H9 (cell line): Measurements from ENCODE around the gene HIP1. TPM values are rescaled to one million over a fixed set of nuclear protein-coding genes. Genes with fewer than 3 reads are reported as not detected.

Experiments
- DNase-seq: peaks from one replicate; pipeline ENCODE4 v3.0.0-alpha.2; 2017
- H2AFZ ChIP-seq: one replicate; pipeline ENCODE4 v1.6.1; 2013; ENCODE audit warnings: mild to moderate bottlenecking, low read length, control low read depth, moderate library complexity
- H2AK5ac ChIP-seq: 2 replicates; pipeline ENCODE4 v1.6.1; 2013; ENCODE audit warnings: low read length, control low read depth, mixed read lengths; ENCODE audit not compliant: insufficient read length
- H2BK120ac ChIP-seq: one replicate; pipeline ENCODE4 v1.6.1; 2013; ENCODE audit warnings: low read depth, mild to moderate bottlenecking, low read length, control low read depth, inconsistent platforms; ENCODE audit not compliant: poor library complexity, severe bottlenecking
- H2BK12ac ChIP-seq: 2 replicates; pipeline ENCODE4 v1.6.1; 2013; ENCODE audit warnings: low read length, control low read depth, mixed read lengths, low read depth; ENCODE audit not compliant: insufficient read length
- H2BK15ac ChIP-seq: 2 replicates; pipeline ENCODE4 v1.6.1; 2013; ENCODE audit warnings: low read depth, low read length, control low read depth
- H2BK20ac ChIP-seq: one replicate; pipeline ENCODE4 v1.6.1; 2013; ENCODE audit warnings: low read depth, mild to moderate bottlenecking, low read length, control low read depth, inconsistent platforms; ENCODE audit not compliant: poor library complexity, severe bottlenecking
- H2BK5ac ChIP-seq: 2 replicates; pipeline ENCODE4 v1.6.1; 2013; ENCODE audit warnings: low read length, control low read depth, mixed read lengths; ENCODE audit not compliant: insufficient read length
- H3K14ac ChIP-seq: 2 replicates; pipeline ENCODE4 v1.6.1; 2013; ENCODE audit warnings: low read length, control low read depth; ENCODE audit not compliant: insufficient read depth
- H3K18ac ChIP-seq: 2 replicates; pipeline ENCODE4 v1.6.1; 2013; ENCODE audit warnings: low read depth, mild to moderate bottlenecking, mixed read lengths, low read length, control low read depth; ENCODE audit not compliant: insufficient read length
- H3K23ac ChIP-seq: 2 replicates; pipeline ENCODE4 v1.6.1; 2013; ENCODE audit warnings: low read length, control low read depth, mixed read lengths, low read depth; ENCODE audit not compliant: insufficient read length
- H3K23me2 ChIP-seq: 2 replicates; pipeline ENCODE4 v1.6.1; 2013; ENCODE audit warnings: low read depth, mild to moderate bottlenecking, mixed read lengths, low read length, control low read depth; ENCODE audit not compliant: insufficient read length, poor library complexity, severe bottlenecking
- H3K27ac ChIP-seq: 2 replicates; pipeline ENCODE4 v1.5.1; 2013; ENCODE audit warnings: low read length, control low read depth, mixed read lengths, low read depth; ENCODE audit not compliant: insufficient read length
- H3K27me3 ChIP-seq: 2 replicates; pipeline ENCODE4 v1.6.1; 2013; ENCODE audit warnings: low read length, control low read depth, inconsistent platforms; ENCODE audit not compliant: insufficient read depth
- H3K4ac ChIP-seq: 2 replicates; pipeline ENCODE4 v1.6.1; 2013; ENCODE audit warnings: low read depth, mild to moderate bottlenecking, control low read depth, inconsistent platforms, low read length, moderate library complexity
- H3K4me1 ChIP-seq: 2 replicates; pipeline ENCODE4 v1.6.1; 2013; ENCODE audit warnings: low read length, control low read depth, inconsistent platforms; ENCODE audit not compliant: insufficient read depth
- H3K4me2 ChIP-seq: 2 replicates; pipeline ENCODE4 v1.6.1; 2013; ENCODE audit warnings: low read length, control low read depth, mixed read lengths; ENCODE audit not compliant: insufficient read length, insufficient read depth
- H3K56ac ChIP-seq: 2 replicates; pipeline ENCODE4 v1.6.1; 2013; ENCODE audit warnings: low read depth, mild to moderate bottlenecking, mixed read lengths, low read length, control low read depth; ENCODE audit not compliant: insufficient read length
- H3K79me1 ChIP-seq: 2 replicates; pipeline ENCODE4 v1.6.1; 2013; ENCODE audit warnings: low read depth, mild to moderate bottlenecking, moderate library complexity, low read length, control low read depth, inconsistent platforms; ENCODE audit not compliant: insufficient read depth, poor library complexity, severe bottlenecking
- H3K79me2 ChIP-seq: 2 replicates; pipeline ENCODE4 v1.6.1; 2013; ENCODE audit warnings: low read length, control low read depth, inconsistent platforms; ENCODE audit not compliant: insufficient read depth
- H3K9ac ChIP-seq: 2 replicates; pipeline ENCODE4 v1.6.1; 2013; ENCODE audit warnings: low read length, control low read depth, mixed read lengths; ENCODE audit not compliant: insufficient read length; ENCODE audit errors: extremely low read depth
- H3K9me3 ChIP-seq: one replicate; pipeline ENCODE4 v1.6.1; 2013; ENCODE audit warnings: low read depth, low read length, inconsistent platforms; ENCODE audit not compliant: control insufficient read depth
- H3T11ph ChIP-seq: one replicate; pipeline ENCODE4 v1.6.1; 2013; ENCODE audit warnings: mild to moderate bottlenecking, low read length, control low read depth, inconsistent platforms
- H4K20me1 ChIP-seq: one replicate; pipeline ENCODE4 v1.6.1; 2013; ENCODE audit not compliant: control insufficient read depth, insufficient read length, insufficient read depth
- H4K5ac ChIP-seq: 2 replicates; pipeline ENCODE4 v1.6.1; 2013; ENCODE audit warnings: low read depth, mild to moderate bottlenecking, mixed read lengths, low read length, control low read depth; ENCODE audit not compliant: insufficient read length
- H4K8ac ChIP-seq: replicated peaks from 2 replicates; pipeline ENCODE4 v1.6.1; 2013; ENCODE audit warnings: low read length, control low read depth, mixed read lengths, low read depth; ENCODE audit not compliant: insufficient read length
- H4K91ac ChIP-seq: 2 replicates; pipeline ENCODE4 v1.6.1; 2013; ENCODE audit warnings: low read depth, mild to moderate bottlenecking, moderate library complexity, mixed read lengths, low read length, control low read depth; ENCODE audit not compliant: insufficient read length
- H3K27ac Mint-ChIP-seq, 3 experiments: 2 replicates in 2 of 3; 3 replicates in 1 of 3; pipeline ENCODE4 v1.8.0; 2020 to 2021; ENCODE audit warnings: mixed read lengths in 3 of 3, mild to moderate bottlenecking in 1 of 3, moderate library complexity in 1 of 3
- H3K27me3 Mint-ChIP-seq: 2 replicates; pipeline ENCODE4 v1.8.0; 2021; ENCODE audit warnings: low read depth, mild to moderate bottlenecking, moderate library complexity, mixed read lengths
- H3K36me3 Mint-ChIP-seq, 3 experiments: 2 replicates in 2 of 3; 3 replicates in 1 of 3; pipeline ENCODE4 v1.8.0; 2020 to 2021; ENCODE audit warnings: low read depth in 3 of 3, mixed read lengths in 3 of 3; ENCODE audit not compliant: insufficient read depth in 1 of 3
- H3K4me1 Mint-ChIP-seq, 2 experiments: 2 replicates each; pipeline ENCODE4 v1.8.0; 2020; ENCODE audit warnings: mixed read lengths in 2 of 2
- H3K4me3 Mint-ChIP-seq, 2 experiments: 2 replicates in 1 of 2; 3 replicates in 1 of 2; pipeline ENCODE4 v1.8.0; 2020 to 2021; ENCODE audit warnings: mild to moderate bottlenecking in 2 of 2, mixed read lengths in 2 of 2, moderate library complexity in 1 of 2
- H3K9me3 Mint-ChIP-seq, 2 experiments: 2 replicates in 1 of 2; 3 replicates in 1 of 2; pipeline ENCODE4 v1.8.0; 2020; ENCODE audit warnings: mild to moderate bottlenecking in 2 of 2, mixed read lengths in 2 of 2, moderate library complexity in 1 of 2
- CTCF ChIP-seq: fragments of 200-600 bp; sonication (generic); conservative IDR thresholded peaks from 3 replicates; pipeline ENCODE4 v1.8.0; 2021; ENCODE audit warnings: antibody characterized with exemption, mild to moderate bottlenecking
- WGBS: extraction: QIAGEN DNeasy Blood & Tissue Kit; methylation state at CpG from one replicate; pipeline ENCODE4 v1.1.7; 2013; ENCODE audit warnings: missing lambda C conversion rate, low lambda C conversion rate, mixed read lengths; ENCODE audit not compliant: insufficient read length; ENCODE audit errors: extremely low coverage; 5-methylcytosine and 5-hydroxymethylcytosine counted together
- total RNA-seq: library from RNA; stranded (reverse); gene quantifications from 2 replicates; pipeline ENCODE4 v1.2.1, GENCODE V29; 2021

HIP1 gene
- total RNA-seq, 1 experiment from 2014 or later = 87.5 TPM

GRCh38 chr7:75546237-75547015, 192.3 kb downstream of the HIP1 start:
- no peaks in the 10 kb centered on the region for H4K20me1 ChIP-seq
- H3K27ac Mint-ChIP-seq = peak overlapping the region in 1 of 3 experiments; percentile 65; a peak in 4 of 7 replicates
- no peak overlapping the region for H4K5ac ChIP-seq
- H3K4me1 Mint-ChIP-seq = no peaks in the 10 kb centered on the region
- no peak overlapping the region for H3K14ac ChIP-seq
- no peak overlapping the region for H3K18ac ChIP-seq
- H4K91ac ChIP-seq = no peak overlapping the region
- H3K9ac ChIP-seq = no peak overlapping the region
- no peak overlapping the region for H3K4me3 Mint-ChIP-seq
- no peak overlapping the region for H3K27ac ChIP-seq
- no peak overlapping the region for H3T11ph ChIP-seq
- H3K23ac ChIP-seq = no peak overlapping the region
- H3K36me3 Mint-ChIP-seq = peaks cover 50 to 92% (median 86%) of the 10 kb centered on the region in 3 experiments; a peak in 6 of 7 replicates
- H3K23me2 ChIP-seq = no peaks in the 10 kb centered on the region
- no peaks in the 10 kb centered on the region for H3K9me3 ChIP-seq
- no peak for DNase-seq
- no peak overlapping the region for H2BK20ac ChIP-seq
- no peak overlapping the region for H2AFZ ChIP-seq
- H4K8ac ChIP-seq = no peak overlapping the region
- H3K79me2 ChIP-seq = no peaks in the 10 kb centered on the region
- H2AK5ac ChIP-seq = no peak overlapping the region
- no CpG with 5 or more reads among the region's 15 CpGs for WGBS
- no peak overlapping the region for H3K4me2 ChIP-seq
- no peak overlapping the region for H2BK15ac ChIP-seq
- H3K27me3 Mint-ChIP-seq = no peaks in the 10 kb centered on the region
- H3K4me1 ChIP-seq = no peaks in the 10 kb centered on the region
- no peak overlapping the region for H3K4ac ChIP-seq
- no peak for TF ChIP-seq CTCF
- H3K9me3 Mint-ChIP-seq = no peaks in the 10 kb centered on the region
- H2BK5ac ChIP-seq = no peak overlapping the region
- H2BK12ac ChIP-seq = no peak overlapping the region
- H3K27me3 ChIP-seq = no peaks in the 10 kb centered on the region
- no peak overlapping the region for H2BK120ac ChIP-seq
- H3K79me1 ChIP-seq = no peaks in the 10 kb centered on the region
- no peak overlapping the region for H3K56ac ChIP-seq
